ENCODE data around the gene NANOS2. TPM values are rescaled to one million over a fixed set of nuclear protein-coding genes. Genes with fewer than 3 reads are reported as not detected.

NANOS2 gene
- total RNA-seq, 1 experiment from 2014 or later: not detected

GRCh38 chr19:45879055-45879454, 35.5 kb downstream of the NANOS2 start:
- intact Hi-C loops (cut with micrococcal nuclease; ENCODE audit: unreplicated experiment): no loop called here
- POLR2A ChIA-PET: interaction anchor here (2.6 kb wide), 1 partner anchor 14 kb away, joined by 6 read pairs; the partner anchor contains the start of gene FOXA3
- BruUV-seq (replicated peaks): no TSS peak
- Mint-ChIP-seq H3K9me3 (ENCODE audit: unreplicated experiment) (no peaks in the 10 kb centered on the region), H3K4me3 (ENCODE audit: unreplicated experiment) (no peak overlapping the region), H3K36me3 (ENCODE audit: insufficient read depth, unreplicated experiment) (peaks cover 21% of the 10 kb centered on the region), H3K27me3 (ENCODE audit: insufficient read depth, unreplicated experiment) (no peaks in the 10 kb centered on the region), H3K27ac (ENCODE audit: unreplicated experiment) (peak overlapping the region; percentile 15), H3K4me1 (ENCODE audit: low read depth, unreplicated experiment) (peaks cover 49% of the 10 kb centered on the region)
- no peaks in the 10 kb centered on the region for H3K36me3 ChIP-seq (ENCODE audit: control insufficient read depth, insufficient read depth, low read length)
- no peaks in the 10 kb centered on the region for H3K27me3 ChIP-seq (replicated peaks; ENCODE audit: control insufficient read depth, insufficient read depth, low read length)
- CTCF ChIA-PET: interaction anchor here (4.3 kb wide), 1 partner anchor 15 kb away, joined by 86 read pairs; the partner anchor contains the start of genes FOXA3 and SYMPK
- peaks cover 48% of the 10 kb centered on the region for H3K4me1 ChIP-seq
- no peak for TF ChIP-seq CTCF (IDR thresholded peaks at IDR 0.05; ENCODE audit: insufficient read depth in 1 of 2, low read depth in 1 of 2, low read length in 1 of 2, severe bottlenecking in 1 of 2, unreplicated experiment in 1 of 2)
- no peak overlapping the region for H3K4me3 ChIP-seq (ENCODE audit: low read depth, low read length)
- DNase-seq: no peak
- no peaks in the 10 kb centered on the region for H3K9me3 ChIP-seq

GRCh38 chr19:45878043-45878794, 36.4 kb downstream of the NANOS2 start:
- Histone ChIP-seq H3K27me3 (replicated peaks; ENCODE audit: control insufficient read depth, insufficient read depth, low read length) (no peaks in the 10 kb centered on the region), H3K4me3 (ENCODE audit: low read depth, low read length) (no peak overlapping the region), H3K9me3 (no peaks in the 10 kb centered on the region), H3K4me1 (peaks cover 56% of the 10 kb centered on the region), H3K36me3 (ENCODE audit: control insufficient read depth, insufficient read depth, low read length) (no peaks in the 10 kb centered on the region)
- no TSS peak for BruUV-seq (replicated peaks)
- H3K4me1 Mint-ChIP-seq (ENCODE audit: low read depth, unreplicated experiment): peaks cover 48% of the 10 kb centered on the region
- intact Hi-C loops (cut with micrococcal nuclease; ENCODE audit: unreplicated experiment): no loop called here
- ChIA-PET CTCF (no interaction called here), POLR2A (interaction anchor here (2.6 kb wide), 1 partner anchor 14 kb away, joined by 6 read pairs; the partner anchor contains the start of gene FOXA3)
- DNase-seq: no peak
- TF ChIP-seq CTCF (IDR thresholded peaks at IDR 0.05; ENCODE audit: insufficient read depth in 1 of 2, low read depth in 1 of 2, low read length in 1 of 2, severe bottlenecking in 1 of 2, unreplicated experiment in 1 of 2): no peak
- H3K4me3 Mint-ChIP-seq (ENCODE audit: unreplicated experiment): no peak overlapping the region
- no peaks in the 10 kb centered on the region for H3K27me3 Mint-ChIP-seq (ENCODE audit: insufficient read depth, unreplicated experiment)
- H3K36me3 Mint-ChIP-seq (ENCODE audit: insufficient read depth, unreplicated experiment): peaks cover 16% of the 10 kb centered on the region
- H3K9me3 Mint-ChIP-seq (ENCODE audit: unreplicated experiment): no peaks in the 10 kb centered on the region
- H3K27ac Mint-ChIP-seq (ENCODE audit: unreplicated experiment): peak overlapping the region; percentile 15

GRCh38 chr19:45876411-45877197, 38.0 kb downstream of the NANOS2 start:
- no peak overlapping the region for H3K27ac Mint-ChIP-seq (ENCODE audit: unreplicated experiment)
- no peaks in the 10 kb centered on the region for H3K27me3 Mint-ChIP-seq (ENCODE audit: insufficient read depth, unreplicated experiment)
- TF ChIP-seq CTCF (IDR thresholded peaks at IDR 0.05; ENCODE audit: insufficient read depth in 1 of 2, low read depth in 1 of 2, low read length in 1 of 2, severe bottlenecking in 1 of 2, unreplicated experiment in 1 of 2): no peak
- H3K9me3 Mint-ChIP-seq (ENCODE audit: unreplicated experiment): no peaks in the 10 kb centered on the region
- Histone ChIP-seq H3K36me3 (ENCODE audit: control insufficient read depth, insufficient read depth, low read length) (no peaks in the 10 kb centered on the region), H3K9me3 (no peaks in the 10 kb centered on the region), H3K27me3 (replicated peaks; ENCODE audit: control insufficient read depth, insufficient read depth, low read length) (no peaks in the 10 kb centered on the region), H3K4me3 (ENCODE audit: low read depth, low read length) (no peak overlapping the region), H3K4me1 (peaks cover 55% of the 10 kb centered on the region)
- no TSS peak for BruUV-seq (replicated peaks)
- DNase-seq: no peak
- H3K4me1 Mint-ChIP-seq (ENCODE audit: low read depth, unreplicated experiment): peaks cover 41% of the 10 kb centered on the region
- H3K4me3 Mint-ChIP-seq (ENCODE audit: unreplicated experiment): no peak overlapping the region
- ChIA-PET POLR2A (no interaction called here), CTCF (no interaction called here)
- intact Hi-C loops (cut with micrococcal nuclease; ENCODE audit: unreplicated experiment): no loop called here
- peaks cover 7% of the 10 kb centered on the region for H3K36me3 Mint-ChIP-seq (ENCODE audit: insufficient read depth, unreplicated experiment)
